ENCODE results near the gene KRT32.

KRT32 gene

DNA sequence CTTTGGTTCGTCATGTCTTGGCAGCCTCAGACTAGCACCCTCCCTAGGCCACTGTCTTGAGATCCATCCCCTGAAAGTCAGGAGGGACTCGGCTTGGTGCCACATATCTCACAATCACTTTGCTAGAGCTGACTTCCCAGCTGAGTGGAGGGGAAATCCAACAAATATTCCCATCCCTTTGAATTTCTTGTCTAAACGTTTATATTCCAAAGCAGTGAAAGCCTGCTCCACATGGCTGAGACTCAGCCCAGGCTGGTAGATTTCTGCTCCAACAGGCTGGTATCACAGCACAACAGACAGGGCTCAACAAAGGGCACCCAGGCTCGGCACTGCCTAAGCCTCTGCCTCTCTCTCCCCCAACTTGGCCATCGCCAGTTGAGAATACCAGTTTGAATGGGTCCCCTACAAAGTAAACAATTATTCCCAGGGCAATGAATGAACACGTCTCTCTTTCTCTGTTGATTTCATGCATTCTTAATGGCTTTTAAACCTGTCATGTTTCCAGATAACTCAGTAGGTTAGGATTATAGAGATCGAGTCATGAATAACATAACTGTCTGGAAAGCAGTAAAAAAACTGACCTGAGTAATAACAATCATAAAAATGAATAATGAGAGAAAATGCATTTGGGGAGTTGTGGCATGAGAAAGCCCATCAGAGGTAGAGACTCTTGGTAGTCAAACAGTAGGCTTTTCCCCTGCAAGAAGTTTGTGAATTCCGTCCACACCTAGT, 37.2 kb upstream of the KRT32 start:
- TF ChIP-seq, protein P1, sequence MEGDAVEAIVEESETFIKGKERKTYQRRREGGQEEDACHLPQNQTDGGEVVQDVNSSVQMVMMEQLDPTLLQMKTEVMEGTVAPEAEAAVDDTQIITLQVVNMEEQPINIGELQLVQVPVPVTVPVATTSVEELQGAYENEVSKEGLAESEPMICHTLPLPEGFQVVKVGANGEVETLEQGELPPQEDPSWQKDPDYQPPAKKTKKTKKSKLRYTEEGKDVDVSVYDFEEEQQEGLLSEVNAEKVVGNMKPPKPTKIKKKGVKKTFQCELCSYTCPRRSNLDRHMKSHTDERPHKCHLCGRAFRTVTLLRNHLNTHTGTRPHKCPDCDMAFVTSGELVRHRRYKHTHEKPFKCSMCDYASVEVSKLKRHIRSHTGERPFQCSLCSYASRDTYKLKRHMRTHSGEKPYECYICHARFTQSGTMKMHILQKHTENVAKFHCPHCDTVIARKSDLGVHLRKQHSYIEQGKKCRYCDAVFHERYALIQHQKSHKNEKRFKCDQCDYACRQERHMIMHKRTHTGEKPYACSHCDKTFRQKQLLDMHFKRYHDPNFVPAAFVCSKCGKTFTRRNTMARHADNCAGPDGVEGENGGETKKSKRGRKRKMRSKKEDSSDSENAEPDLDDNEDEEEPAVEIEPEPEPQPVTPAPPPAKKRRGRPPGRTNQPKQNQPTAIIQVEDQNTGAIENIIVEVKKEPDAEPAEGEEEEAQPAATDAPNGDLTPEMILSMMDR (IDR thresholded peaks at IDR 0.05; ENCODE audit: low read length, missing control alignments), result no peak
- DNase-seq (ENCODE audit: low read depth), result peak; percentile 22
- H3K4me3 ChIP-seq (replicated peaks; ENCODE audit: low read depth, low read length), result no peak overlapping the region

DNA sequence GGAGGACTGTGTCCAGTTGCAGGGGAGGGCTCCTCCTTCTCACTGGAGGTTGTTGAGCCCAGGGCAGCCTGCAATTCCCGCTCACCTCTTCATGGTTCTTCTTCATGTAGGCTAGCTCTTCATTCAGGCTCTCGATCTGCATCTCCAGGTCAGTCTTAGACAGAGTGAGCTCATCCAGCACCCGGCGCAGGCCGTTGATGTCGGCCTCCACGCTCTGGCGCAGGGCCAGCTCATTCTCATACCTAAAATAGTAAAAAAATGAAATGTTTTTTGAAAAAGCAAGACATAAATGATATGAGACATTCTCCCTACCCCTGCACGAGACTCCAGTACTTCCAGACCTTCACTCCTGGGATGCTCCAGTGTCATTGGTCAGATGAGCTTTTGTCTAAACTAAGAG, 36.0 kb upstream of the KRT32 start:
- DNase-seq (ENCODE audit: low read depth), result no peak
- TF ChIP-seq, protein P1 (IDR thresholded peaks at IDR 0.05; ENCODE audit: low read length, missing control alignments), result no peak
- H3K4me3 ChIP-seq (replicated peaks; ENCODE audit: low read depth, low read length), result no peak overlapping the region

DNA sequence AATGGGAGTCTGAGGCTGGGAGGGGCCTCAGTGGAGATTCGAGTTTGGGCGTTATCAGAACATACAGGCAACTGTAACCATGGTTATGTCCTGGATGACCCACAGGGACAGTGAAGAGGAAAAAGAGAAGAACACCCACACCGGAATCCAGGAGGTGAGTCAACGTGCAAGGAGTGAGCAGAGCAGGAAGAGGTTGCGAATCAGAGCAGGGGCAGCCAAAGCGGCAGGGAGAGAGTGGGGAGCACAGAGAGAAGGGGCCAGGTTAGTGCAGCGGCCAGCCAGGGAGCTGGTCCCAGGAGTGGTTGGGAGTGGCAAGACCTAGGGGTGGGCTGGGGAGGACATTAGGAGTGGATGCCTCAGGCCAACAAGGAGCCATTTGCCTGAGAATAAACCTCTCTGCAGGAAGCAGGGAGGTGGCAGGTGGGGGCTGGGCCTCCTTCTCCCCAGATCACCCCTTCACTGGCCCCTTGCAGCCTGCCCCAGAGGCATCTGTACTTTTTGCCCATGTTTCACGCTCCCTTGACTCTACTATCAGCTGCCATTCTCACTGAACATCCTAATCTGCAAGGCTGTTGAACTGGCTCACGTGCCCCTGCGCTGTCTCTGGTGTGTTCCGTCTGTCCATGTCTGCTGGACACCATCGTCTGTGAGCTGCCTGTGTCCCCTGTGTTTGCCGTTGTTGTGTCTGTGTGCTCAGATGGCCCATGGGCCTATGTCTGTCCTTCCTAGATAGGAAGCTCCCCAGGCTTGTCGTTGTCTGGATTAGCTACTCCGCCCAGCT, 33.1 kb upstream of the KRT32 start:
- no peak overlapping the region for H3K4me3 ChIP-seq (replicated peaks; ENCODE audit: low read depth, low read length)
- TF ChIP-seq, protein P1 (IDR thresholded peaks at IDR 0.05; ENCODE audit: low read length, missing control alignments), result no peak
- peak; percentile 47 for DNase-seq (ENCODE audit: low read depth)

DNA sequence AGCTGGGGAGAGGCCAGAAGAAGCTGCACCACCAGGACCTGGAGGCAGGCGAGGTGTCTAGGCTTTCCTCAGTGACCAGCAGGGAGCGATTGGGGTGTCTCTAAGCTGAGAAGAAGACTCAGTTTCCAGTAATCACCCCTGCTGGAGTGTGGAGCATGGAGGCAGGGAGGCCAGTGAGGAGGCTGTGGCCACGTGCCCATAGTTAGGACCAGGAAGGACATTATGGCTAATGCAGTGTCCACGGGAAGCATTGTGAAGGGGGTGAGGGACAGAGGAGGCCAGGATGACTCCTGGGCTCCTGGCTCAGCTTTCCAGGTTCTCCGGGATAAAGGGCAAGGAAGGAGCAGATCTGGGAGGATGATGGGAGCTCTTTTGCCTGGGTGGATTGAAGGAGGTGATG, 32.5 kb upstream of the KRT32 start:
- TF ChIP-seq, protein P1 (IDR thresholded peaks at IDR 0.05; ENCODE audit: low read length, missing control alignments), result no peak
- H3K4me3 ChIP-seq (replicated peaks; ENCODE audit: low read depth, low read length), result no peak overlapping the region
- no peak for DNase-seq (ENCODE audit: low read depth)

DNA sequence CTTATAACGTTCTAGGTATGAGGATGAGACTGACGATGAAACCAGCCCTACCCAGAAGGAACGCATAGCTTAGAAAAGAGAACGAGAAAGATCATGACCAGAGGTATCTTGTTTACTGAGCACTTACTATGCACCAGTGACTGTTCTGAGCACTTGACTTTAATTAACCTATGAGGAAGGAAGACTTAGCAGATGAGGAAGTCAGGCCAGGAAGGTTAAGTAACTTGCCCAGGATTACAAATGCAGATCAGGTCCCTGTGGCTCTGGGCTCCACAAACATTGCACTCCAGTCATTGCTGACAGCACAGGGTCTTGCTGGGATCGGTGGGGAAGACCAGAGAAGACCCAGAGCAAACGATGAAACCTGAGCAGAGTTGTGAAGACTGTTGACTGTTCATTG, 31.1 kb upstream of the KRT32 start:
- TF ChIP-seq, protein P1 (IDR thresholded peaks at IDR 0.05; ENCODE audit: low read length, missing control alignments), result no peak
- DNase-seq (ENCODE audit: low read depth), result no peak
- H3K4me3 ChIP-seq (replicated peaks; ENCODE audit: low read depth, low read length), result no peak overlapping the region

DNA sequence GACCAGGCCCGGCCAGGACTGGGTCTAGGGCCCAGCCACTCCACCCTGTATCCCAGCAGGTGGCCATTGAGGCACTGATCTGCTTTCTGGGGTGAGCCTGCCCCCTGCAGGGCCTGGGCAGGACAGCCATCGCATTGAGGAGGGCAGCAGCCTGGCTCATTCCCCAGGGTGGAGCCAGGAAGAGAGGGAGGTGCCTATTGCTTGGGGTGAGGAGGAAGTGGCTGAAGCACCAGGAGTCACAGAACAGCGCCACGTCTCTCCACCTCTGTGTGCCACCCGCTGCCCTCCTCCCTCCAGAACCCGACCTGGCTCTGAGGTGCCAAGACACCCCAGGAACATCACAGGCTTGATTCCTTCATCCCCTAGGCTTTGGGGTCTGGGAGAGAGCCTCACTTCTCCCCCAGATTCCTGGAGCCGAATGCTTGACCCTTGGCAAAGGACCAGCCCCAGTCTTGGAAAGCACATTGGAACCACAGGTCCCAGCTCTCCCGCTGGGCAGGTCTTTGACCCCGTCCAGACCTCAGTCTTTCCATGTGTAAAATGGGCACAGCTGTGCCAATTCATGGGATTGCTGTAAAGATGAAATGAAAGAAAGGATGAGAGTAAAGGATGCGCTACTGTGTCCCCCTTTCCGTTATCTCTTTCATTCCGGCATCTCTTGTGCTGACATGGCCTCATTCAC, 29.8 kb upstream of the KRT32 start:
- DNase-seq (ENCODE audit: low read depth), result peak; percentile 85
- TF ChIP-seq, protein P1 (IDR thresholded peaks at IDR 0.05; ENCODE audit: low read length, missing control alignments), result peak; percentile 79
- no peak overlapping the region for H3K4me3 ChIP-seq (replicated peaks; ENCODE audit: low read depth, low read length)

Measured in fibroblast of pulmonary artery (primary cell).